Dedifferentiated amniotic fluid mesenchymal stem cell (primary cell): ENCODE results near the gene RAB4A.

ENCODE experiments used
- DNase-seq: peaks from one replicate; pipeline ENCODE4 v3.0.0-alpha.2; 2016; ENCODE audit errors: extremely low spot score

Gene RAB4A, protein sequence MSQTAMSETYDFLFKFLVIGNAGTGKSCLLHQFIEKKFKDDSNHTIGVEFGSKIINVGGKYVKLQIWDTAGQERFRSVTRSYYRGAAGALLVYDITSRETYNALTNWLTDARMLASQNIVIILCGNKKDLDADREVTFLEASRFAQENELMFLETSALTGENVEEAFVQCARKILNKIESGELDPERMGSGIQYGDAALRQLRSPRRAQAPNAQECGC

GRCh38 chr1:229270547-229271447 lies at the start of gene RAB4A:
TSS of gene RAB4A (plus strand) at chr1:229271111. CDS start at chr1:229271340, 229 bp downstream.
- peak; percentile 74 for DNase-seq

GRCh38 chr1:229222081-229222480 lies 48.8 kb upstream of the RAB4A start:
- no peak for DNase-seq

GRCh38 chr1:229223498-229223897 lies 47.4 kb upstream of the RAB4A start:
- DNase-seq, result no peak

DNA sequence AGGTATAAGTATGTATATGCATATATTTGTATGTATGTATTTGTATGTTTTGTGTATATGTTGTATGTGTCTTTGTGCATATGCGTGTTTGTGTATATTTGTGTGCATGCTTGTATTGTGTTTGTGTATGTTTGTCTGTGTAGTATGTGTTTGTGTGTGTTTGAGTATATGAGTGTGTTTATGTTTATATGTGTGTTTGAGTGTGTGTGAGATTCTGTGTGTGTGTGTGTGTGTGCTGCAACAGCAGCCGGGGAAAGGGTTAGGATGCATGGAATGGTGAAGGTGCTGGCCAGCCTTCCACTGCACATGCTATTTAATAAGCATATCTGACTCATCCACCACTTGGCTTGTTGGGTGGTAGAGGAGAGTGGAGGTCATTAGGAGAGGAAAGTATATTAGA lies 46.6 kb upstream of the RAB4A start:
- DNase-seq, result no peak

GRCh38 chr1:229225331-229225782 lies 45.6 kb upstream of the RAB4A start:
- no peak for DNase-seq

- no peak for DNase-seq
These were observed 44.1 kb upstream of the RAB4A start for GRCh38 chr1:229226796-229227195.

DNA sequence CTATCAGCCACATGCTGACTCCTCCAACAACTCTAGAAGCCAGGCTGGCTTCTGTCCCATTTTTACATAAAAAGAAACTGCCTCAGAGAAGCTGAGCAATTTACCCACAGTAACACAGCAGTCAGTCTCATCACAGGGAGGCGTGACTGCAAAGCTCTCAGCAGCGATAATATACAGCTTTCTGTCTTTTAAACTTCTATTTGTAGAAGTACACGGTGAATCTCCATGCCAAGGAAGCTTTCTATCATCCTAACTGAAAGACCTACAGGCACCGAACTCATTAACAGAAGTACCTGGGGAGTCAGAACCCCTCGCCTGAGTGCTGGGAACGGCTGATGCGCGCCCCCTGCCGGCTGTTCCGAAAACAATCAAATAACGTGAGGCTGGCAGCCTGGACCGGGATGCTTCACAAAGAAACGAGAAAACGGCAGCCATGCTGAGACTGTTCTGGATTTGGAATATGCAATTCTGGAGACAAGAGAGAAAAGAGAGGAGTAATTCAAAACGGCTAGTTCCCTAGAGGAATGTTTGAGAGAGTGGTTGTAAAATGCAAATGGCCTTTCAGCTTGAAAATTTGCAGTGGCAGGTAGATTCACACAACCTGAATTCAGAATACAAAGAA lies 43.5 kb upstream of the RAB4A start:
- DNase-seq, result peak; percentile 50

- no peak for DNase-seq
These were observed 42.4 kb upstream of the RAB4A start for GRCh38 chr1:229228522-229228921.

GRCh38 chr1:229229137-229229720 lies 41.7 kb upstream of the RAB4A start:
- no peak for DNase-seq

GRCh38 chr1:229229721-229230139 lies 41.2 kb upstream of the RAB4A start:
- no peak for DNase-seq

DNA sequence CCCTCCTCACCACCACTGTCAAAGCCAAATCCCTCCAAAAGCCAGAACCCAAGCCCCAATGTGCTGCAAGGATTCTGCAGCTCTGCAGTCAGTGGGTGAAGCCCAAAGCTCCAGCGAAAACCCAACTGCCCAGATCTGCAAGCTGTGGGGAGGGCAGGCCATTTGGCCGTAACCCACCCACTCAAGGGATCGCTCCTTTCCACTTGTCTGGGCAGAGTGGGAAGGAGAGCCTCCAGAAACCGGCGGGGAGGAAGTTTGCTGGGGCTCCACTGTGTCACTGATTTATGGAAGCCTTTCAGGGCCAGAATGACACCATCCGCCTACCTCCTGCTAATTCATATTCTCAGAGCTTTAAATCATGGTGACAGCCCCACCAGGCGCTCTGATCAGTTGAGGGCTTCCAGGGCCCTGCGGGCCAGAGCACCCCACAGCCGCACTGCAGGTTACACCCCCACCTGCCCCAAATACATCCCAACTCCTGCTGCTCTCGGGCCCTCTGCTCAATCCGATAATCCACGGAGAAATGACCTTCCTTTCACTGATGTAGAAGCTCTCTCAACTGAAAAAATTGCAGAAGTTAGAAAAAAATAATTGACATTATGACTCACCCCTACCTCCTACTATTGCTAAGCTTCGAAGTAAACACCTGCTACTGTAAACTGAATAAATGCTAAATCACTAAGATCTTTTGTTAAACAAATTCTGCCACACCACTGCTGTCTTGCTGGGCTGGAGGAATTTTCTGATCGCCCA lies 40.6 kb upstream of the RAB4A start:
- no peak for DNase-seq

DNA sequence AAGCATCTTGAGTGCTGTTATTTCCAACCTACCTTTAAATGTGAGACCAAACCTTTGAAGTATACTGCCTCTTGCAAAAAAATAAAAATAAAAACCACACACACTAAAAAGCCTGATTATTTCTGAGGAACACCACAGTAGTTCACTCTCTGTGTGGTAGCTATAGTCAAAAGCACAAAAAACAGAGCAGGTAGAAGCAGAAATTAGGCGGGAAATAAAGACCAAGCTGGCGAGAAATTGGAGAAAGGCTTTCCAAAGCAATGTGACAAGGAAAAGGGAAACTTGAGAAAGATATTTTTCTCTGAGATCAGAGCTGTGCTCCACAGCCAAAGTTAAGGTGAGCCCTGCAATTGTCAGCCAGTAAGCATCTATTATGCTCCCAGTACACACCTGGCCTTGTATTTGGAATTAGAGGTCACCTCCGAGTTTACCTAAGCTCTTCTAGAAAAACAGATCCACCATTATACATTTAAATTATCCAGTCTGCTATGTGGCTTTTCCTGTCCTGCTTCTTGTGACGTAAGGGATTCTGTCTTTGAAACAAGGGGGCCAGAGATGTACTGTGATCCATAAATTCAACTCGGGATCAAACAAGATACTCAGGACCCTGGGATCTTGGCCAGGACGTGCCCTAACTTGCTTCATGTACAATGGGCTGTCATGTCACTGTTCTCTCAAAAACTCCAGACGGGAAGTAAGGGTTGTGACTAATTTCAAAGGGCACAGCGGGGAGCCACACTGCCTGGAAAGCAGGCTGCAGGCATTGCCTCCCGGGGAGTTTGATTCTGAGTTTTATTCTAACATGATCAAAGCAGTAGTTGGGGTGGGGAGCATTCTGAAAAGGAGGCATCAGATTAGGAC lies 39.8 kb upstream of the RAB4A start:
- no peak for DNase-seq

GRCh38 chr1:229231754-229232119 lies 39.2 kb upstream of the RAB4A start:
- DNase-seq, result no peak

DNA sequence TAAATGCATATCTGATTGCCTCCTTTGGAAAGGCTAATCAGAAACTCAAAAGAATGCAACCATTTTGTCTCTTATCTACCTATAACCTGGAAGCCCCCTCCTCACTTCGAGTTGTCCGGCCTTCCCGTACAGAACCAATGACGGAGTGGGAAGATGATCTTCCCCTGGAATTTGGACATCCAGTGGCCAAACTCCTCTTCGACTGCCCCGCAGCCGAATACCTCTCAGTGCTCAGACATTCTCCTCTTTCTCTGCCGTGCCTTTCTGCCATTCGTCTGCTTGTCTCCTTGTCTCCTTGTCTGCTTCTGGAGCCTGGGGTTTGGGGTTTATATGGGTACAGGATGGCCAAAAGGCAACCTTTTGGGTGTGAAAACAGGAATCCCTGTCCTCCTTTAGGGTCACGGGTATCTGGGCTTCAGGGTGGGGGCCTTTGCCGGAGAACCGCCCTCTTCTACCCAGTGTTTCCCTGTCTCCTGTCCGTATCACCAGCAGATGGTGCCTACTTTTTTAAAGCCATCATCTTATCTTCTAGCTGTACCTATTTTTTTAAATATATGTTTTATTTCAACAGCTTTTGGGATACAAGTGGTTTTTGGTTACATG lies 35.9 kb upstream of the RAB4A start:
- DNase-seq, result no peak

- DNase-seq, result no peak
These were observed 33.6 kb upstream of the RAB4A start for GRCh38 chr1:229237320-229237719.

GRCh38 chr1:229238231-229238630 lies 32.7 kb upstream of the RAB4A start:
- no peak for DNase-seq

DNA sequence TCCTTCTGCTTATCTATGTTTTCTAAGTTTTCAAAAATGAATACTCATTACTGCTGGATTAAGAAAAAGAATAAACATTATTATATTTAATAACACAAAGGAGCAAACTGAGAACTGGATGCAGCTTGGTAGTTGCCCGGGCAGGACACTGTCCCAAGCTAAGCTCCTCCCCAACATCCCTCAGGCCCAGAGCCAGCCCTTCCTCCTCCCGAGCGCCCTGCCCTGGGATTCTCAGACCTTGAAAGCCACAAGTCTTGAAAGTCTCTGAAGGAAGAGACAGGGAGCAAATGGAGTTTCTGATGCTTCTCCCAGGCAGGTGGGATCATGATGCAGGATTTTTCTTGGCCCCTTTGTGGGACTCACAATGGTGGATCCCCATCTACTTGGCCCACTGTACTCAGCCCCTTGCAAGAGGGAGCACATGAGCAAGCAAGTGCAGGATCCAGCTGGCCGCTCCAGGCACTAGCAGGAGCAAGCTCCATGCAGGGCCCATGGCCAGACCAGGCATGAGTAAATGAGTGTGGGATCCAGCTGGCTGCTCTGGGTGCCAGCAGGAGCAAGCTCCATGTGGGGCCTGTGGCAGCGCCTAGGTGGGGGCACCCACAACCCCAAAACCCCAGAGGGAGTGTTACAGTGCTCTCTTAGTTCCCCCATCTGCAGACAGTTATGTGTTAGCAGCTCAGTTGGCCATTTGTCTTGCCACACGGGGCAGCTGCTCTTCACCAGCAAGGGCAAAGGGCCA lies 32.1 kb upstream of the RAB4A start:
- DNase-seq, result no peak

DNA sequence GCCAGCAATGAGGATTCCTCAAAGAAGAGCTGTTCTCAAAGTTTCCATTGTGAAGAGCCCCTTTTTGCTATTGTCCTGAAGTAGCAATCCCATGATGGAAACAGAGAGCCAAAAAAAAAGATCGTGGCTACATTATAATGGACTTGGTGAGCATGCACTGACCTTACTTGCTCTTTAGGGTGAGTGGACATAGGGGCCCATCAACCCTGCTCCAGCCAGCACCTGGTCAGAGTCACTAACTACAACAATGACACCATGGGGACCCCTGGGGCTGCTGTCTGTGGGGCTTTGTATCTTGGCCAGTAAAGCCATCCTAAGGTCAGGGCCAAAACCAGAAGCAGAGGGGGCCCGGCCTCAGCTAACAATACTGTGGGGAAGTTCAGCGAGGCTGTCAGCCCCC lies 30.4 kb upstream of the RAB4A start:
- DNase-seq, result no peak

DNA sequence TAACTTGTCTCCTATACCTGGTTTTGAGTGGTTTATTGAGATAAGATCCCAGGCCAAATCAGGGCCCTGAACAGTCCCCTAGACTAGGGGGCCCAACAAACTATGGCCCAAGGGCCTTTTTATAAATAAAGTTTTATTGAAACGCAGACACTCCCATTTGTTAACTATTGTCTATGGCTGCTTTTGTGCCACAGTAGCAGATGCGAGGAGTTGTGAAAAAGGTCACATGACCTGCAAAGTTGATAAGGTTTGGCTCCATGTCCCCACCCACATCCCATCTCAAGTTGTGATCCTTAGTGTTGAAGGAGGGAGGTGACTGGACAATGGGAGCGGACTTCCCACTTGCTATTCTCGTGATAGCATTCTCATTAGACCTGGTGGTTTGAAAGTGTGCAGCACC lies 29.5 kb upstream of the RAB4A start:
- no peak for DNase-seq

DNA sequence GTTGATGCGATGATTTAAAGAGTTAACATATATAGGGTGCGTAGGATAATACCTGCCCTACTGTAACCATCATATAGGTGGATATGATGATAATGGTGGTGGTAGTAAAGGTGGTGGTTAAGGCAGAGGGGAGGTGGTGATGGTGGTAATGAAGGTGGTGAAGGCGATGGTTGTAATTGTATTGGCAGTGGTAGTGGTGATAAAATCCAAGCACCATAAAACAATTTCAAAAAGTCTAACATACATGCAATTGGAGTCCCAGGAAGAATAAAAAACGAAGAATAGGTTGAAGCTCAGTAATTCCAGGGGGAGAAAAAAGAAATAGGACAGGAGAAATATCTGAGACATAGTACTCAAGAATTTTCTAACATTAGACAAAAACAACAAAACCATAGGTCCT lies 27.3 kb upstream of the RAB4A start:
- no peak for DNase-seq
